SJCRH30 (cell line): ENCODE results near the gene SRRT. TPM values are rescaled to one million over a fixed set of nuclear protein-coding genes. Genes with fewer than 3 reads are reported as not detected.
A peak's percentile ranks its signal among the peaks of the same experiment; 100 is the strongest.

ENCODE experiments used
- DNase-seq, 2 experiments: peaks; one replicate each; pipeline ENCODE4 v3.0.0-alpha.2; 2015 to 2020
- H3K27ac ChIP-seq: fragments of 250-450 bp; sonication (Bioruptor Pico); 2 replicates; pipeline ENCODE4 v1.5.1; 2020; ENCODE audit warnings: mild to moderate bottlenecking, moderate library complexity
- H3K27me3 ChIP-seq: fragments of 250-450 bp; sonication (Bioruptor Pico); 2 replicates; pipeline ENCODE4 v1.5.1; 2020; ENCODE audit warnings: mild to moderate bottlenecking, moderate library complexity
- H3K36me3 ChIP-seq: fragments of 250-450 bp; sonication (Bioruptor Pico); 2 replicates; pipeline ENCODE4 v1.5.1; 2020; ENCODE audit warnings: mild to moderate bottlenecking, moderate library complexity
- H3K4me1 ChIP-seq: fragments of 250-450 bp; sonication (Bioruptor Pico); 2 replicates; pipeline ENCODE4 v1.5.1; 2020; ENCODE audit warnings: mild to moderate bottlenecking, moderate library complexity
- H3K4me3 ChIP-seq: fragments of 250-450 bp; sonication (Bioruptor Pico); 2 replicates; pipeline ENCODE4 v1.5.1; 2020; ENCODE audit warnings: mild to moderate bottlenecking, moderate library complexity
- H3K9me3 ChIP-seq: fragments of 250-450 bp; sonication (Bioruptor Pico); replicated peaks from 2 replicates; pipeline ENCODE4 v1.5.1; 2020; ENCODE audit warnings: mild to moderate bottlenecking, moderate library complexity
- total RNA-seq: library from RNA; depleted of rRNA; stranded (reverse); fragments of >200 nt; shearing (Covaris generic); gene quantifications from 2 replicates; pipeline ENCODE4 v1.2.3, GENCODE V29; 2014; rRNA removed

The SRRT gene, protein sequence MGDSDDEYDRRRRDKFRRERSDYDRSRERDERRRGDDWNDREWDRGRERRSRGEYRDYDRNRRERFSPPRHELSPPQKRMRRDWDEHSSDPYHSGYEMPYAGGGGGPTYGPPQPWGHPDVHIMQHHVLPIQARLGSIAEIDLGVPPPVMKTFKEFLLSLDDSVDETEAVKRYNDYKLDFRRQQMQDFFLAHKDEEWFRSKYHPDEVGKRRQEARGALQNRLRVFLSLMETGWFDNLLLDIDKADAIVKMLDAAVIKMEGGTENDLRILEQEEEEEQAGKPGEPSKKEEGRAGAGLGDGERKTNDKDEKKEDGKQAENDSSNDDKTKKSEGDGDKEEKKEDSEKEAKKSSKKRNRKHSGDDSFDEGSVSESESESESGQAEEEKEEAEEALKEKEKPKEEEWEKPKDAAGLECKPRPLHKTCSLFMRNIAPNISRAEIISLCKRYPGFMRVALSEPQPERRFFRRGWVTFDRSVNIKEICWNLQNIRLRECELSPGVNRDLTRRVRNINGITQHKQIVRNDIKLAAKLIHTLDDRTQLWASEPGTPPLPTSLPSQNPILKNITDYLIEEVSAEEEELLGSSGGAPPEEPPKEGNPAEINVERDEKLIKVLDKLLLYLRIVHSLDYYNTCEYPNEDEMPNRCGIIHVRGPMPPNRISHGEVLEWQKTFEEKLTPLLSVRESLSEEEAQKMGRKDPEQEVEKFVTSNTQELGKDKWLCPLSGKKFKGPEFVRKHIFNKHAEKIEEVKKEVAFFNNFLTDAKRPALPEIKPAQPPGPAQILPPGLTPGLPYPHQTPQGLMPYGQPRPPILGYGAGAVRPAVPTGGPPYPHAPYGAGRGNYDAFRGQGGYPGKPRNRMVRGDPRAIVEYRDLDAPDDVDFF
- total RNA-seq: 140 and 156 TPM in 2 replicates

DNA sequence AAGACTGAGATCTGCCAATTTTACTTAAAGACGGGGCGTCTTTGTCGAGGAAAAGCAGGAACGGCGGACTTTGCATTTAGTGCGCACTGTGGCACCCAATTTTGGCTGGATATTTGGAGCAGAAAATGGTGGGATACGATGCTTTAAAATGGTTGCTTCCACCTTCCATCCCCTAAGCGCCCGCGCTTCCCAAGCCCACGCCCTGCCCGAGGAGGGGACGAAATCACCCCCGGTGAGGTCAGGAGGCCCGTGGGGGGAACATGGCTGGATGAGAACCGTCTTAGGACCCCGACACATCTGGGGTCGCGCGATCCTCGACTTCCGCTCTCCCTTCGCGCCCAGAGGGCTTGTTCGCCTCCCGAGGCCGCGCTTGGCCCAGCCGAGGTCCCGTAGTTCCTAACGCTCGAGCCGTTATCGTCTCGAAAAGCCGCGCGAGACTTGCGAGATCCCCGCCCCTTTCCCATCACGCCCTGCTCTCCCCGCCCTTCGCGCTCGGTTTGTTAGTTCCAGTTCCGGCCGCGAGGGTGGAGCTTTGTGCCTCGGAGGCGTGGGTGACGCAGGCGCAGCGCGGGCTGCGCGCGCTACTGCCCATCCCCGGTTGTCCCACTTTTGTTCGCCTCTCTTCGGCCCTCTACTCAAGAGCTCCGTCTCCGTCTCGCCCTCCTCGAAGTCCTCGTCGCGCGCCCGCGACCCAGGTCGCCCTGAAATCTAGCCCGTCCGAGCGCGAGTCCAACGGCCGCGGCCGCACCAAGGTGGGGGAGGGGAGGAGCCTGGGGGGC is at the start of gene SRRT:
Gene SRRT (plus strand): TSS at position 527 of the 779 bp plus-strand sequence. CDS start 488 bp downstream, outside the sequence.
- DNase-seq: peak; percentile 99
- no peaks in the 10 kb centered on the region for H3K9me3 ChIP-seq
- H3K4me1 ChIP-seq: peaks cover 11% of the 10 kb centered on the region; the same call in 1 of the 2 replicates
- H3K27me3 ChIP-seq: no peaks in the 10 kb centered on the region
- H3K4me3 ChIP-seq: peak within 1 kb of the TSS; percentile 72
- peak within 1 kb of the TSS; percentile 90 for H3K27ac ChIP-seq
- peaks cover 63% of the 10 kb centered on the region for H3K36me3 ChIP-seq

GRCh38 chr7:100825215-100825671 is 49.7 kb upstream of the SRRT start:
- no peak for DNase-seq
- Histone ChIP-seq H3K27ac (no peak overlapping the region), H3K4me1 (0 out of 2 replicates have a peak, but pooled peaks cover 3% of the 10 kb centered on the region), H3K27me3 (no peaks in the 10 kb centered on the region), H3K9me3 (no peaks in the 10 kb centered on the region), H3K36me3 (peaks cover 34% of the 10 kb centered on the region), H3K4me3 (no peak overlapping the region)

- Histone ChIP-seq H3K27ac (no peak overlapping the region), H3K4me3 (peak overlapping the region; percentile 95), H3K4me1 (0 out of 2 replicates have a peak, but pooled peaks cover 3% of the 10 kb centered on the region), H3K9me3 (no peaks in the 10 kb centered on the region), H3K27me3 (no peaks in the 10 kb centered on the region), H3K36me3 (peaks cover 27% of the 10 kb centered on the region)
- DNase-seq: peak; percentile 72 to 79
Observed at GRCh38 chr7:100825751-100826513, 49.0 kb upstream of the SRRT start.

- Histone ChIP-seq H3K4me3 (peak overlapping the region; percentile 95), H3K4me1 (0 out of 2 replicates have a peak, but pooled peaks cover 3% of the 10 kb centered on the region), H3K36me3 (peaks cover 19% of the 10 kb centered on the region), H3K9me3 (no peaks in the 10 kb centered on the region), H3K27me3 (no peaks in the 10 kb centered on the region), H3K27ac (peak overlapping the region; percentile 44; the same call in 1 of the 2 replicates)
- DNase-seq: peak in 1 of 2 experiments; percentile 42
Observed at GRCh38 chr7:100826514-100827329, 48.2 kb upstream of the SRRT start.

DNA sequence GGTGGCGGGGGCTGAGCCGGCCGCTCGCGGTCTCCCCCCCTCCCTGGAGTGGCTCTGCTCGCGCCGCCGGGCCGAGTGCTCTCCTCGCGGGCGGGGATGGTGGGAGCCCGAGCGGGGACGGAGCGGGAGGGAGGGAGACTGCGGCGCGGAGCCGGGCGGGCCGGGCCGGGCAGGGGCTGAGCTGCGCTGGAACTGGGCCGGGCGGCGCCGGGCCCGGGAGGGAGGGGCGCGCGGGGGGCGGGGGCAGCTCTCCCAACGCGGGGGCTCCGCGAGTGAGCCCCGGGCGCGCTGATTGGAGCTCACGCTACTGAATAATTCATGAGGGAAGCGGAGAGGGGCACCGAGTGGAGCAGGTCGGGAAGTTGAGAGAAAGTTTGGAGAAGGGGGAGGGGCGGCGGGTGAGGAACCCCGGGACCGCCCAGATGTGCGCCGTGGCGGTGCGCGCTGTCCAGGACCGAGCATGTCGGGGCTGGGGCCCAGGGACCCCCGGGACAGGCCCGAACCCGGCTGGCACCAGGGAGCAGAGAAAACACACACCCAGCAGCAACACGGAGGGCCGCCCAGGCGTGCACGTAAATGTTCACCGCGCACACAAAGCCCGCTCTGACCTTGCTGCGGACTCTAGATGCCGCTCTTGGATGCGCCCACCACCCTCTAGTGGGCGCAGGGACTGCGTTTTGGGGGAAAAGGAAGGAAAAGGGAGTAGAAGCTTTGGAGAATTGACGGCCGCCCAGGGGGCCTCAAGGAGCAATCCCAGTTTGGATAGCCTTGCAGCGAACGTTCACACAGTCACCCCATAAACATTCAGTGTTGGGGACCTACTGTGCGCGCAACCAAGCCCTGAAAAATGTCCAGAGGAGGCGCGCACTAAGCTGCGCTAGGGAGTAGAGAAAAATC is 47.3 kb upstream of the SRRT start, which contains the start of gene EPHB4:
Gene EPHB4 (minus strand): TSS at position 194 of the 897 bp plus-strand sequence. CDS start 493 bp downstream, outside the sequence.
- Histone ChIP-seq H3K27me3 (no peaks in the 10 kb centered on the region; the same call in 1 of the 2 replicates), H3K9me3 (no peaks in the 10 kb centered on the region), H3K36me3 (peaks cover 10% of the 10 kb centered on the region), H3K4me3 (peak within 1 kb of the TSS; percentile 95), H3K4me1 (0 out of 2 replicates have a peak, but pooled peaks cover 3% of the 10 kb centered on the region), H3K27ac (peak within 1 kb of the TSS; percentile 44; the same call in 1 of the 2 replicates)
- DNase-seq: peak; percentile 94 to 97

GRCh38 chr7:100829150-100829716 is 45.7 kb upstream of the SRRT start:
- no peak for DNase-seq
- Histone ChIP-seq H3K9me3 (no peaks in the 10 kb centered on the region), H3K27me3 (no peaks in the 10 kb centered on the region; the same call in 1 of the 2 replicates), H3K36me3 (no peaks in the 10 kb centered on the region; the same call in 1 of the 2 replicates), H3K27ac (no peak overlapping the region), H3K4me1 (0 out of 2 replicates have a peak, but pooled peaks cover 3% of the 10 kb centered on the region), H3K4me3 (no peak overlapping the region)

DNA sequence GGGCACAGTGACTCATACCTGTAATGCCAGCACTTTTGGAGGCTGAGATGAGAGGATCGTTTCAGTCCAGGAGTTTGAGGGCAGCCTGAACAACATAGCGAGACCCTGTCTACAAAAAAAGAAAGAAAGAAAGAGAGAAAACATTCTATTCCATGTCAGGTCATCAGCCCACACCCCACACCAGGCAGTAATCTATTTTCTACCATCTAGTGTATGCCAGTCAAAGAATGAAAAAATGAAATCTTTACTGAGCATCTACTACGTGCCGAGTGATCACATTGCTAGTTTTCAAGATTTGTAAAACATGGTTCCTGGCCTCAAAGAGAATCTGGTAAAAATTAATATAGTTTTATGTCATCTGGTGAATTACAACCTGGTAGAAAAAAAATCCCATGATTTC is 44.5 kb upstream of the SRRT start:
- Histone ChIP-seq H3K4me3 (no peak overlapping the region), H3K4me1 (0 out of 2 replicates have a peak, but pooled peaks cover 3% of the 10 kb centered on the region), H3K36me3 (no peaks in the 10 kb centered on the region), H3K27ac (no peak overlapping the region), H3K27me3 (no peaks in the 10 kb centered on the region; the same call in 1 of the 2 replicates), H3K9me3 (no peaks in the 10 kb centered on the region)
- DNase-seq: no peak

DNA sequence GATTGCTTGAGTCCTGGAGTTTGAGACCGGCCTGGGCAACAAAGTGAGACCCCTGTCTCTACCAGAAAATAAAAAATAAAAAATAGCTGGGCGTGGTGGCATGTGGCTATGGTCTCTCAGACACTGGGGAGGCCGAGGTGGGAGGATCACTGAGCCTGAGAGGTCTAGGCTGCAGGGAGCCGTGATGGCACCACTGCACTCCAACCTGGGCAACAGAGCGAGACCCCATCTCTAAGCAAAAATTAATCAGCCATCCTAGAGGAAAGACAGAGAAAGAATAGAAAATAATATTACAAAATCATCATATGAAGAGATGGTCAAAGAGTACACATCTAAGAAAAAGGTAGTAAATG is 42.6 kb upstream of the SRRT start:
- Histone ChIP-seq H3K4me1 (peaks cover 7% of the 10 kb centered on the region), H3K9me3 (no peaks in the 10 kb centered on the region), H3K27ac (no peak overlapping the region), H3K4me3 (no peak overlapping the region), H3K36me3 (no peaks in the 10 kb centered on the region), H3K27me3 (no peaks in the 10 kb centered on the region; the same call in 1 of the 2 replicates)
- DNase-seq: no peak

DNA sequence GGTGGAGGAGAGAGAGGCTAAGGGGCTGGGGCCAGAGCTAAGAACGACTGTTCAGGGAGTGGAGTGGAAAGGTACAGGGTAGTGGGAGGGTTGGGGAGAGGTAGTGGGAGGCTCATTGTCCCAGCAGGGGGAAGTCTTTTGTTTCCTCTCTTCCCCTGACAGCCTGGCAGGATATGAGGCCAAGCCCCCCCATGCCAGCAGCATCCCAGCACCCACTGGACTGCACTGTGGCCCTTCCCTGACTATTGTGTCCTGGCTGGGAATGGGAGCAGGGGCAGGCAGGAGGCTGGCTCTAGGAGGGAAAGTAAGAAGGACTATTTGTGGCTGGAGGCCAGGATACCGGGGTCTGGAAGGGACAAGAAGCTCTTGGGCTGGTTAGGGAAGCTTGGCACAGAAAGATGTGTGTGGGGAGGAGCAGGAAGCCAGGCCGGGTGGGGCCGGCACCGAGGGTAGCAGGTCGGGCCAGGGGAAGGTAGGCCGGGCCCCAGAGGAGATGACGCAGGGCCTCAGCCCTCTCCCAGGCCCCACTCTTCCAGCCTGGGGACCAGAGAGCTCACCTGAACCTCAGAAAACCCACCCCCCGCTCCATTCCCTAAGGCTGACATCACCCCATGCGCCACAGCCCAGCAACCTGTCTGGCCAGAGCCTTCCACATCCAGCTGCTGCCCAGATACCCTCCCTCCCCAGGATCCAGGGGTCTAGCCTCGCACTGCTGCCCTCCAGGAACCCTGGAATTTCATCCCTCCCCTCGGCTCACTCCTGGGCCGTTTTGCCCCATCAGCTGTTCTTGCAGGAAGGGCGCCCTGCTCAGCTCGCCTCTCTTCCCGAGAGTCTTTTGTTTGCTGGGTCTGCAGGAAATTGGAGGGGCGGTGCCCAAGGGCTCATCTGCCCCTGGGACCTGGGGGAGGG is 38.7 kb upstream of the SRRT start:
- peak; percentile 79 to 80 for DNase-seq
- H3K27me3 ChIP-seq: no peaks in the 10 kb centered on the region; the same call in 1 of the 2 replicates
- H3K27ac ChIP-seq: peak overlapping the region; percentile 21; the same call in 1 of the 2 replicates
- H3K4me3 ChIP-seq: peak overlapping the region; percentile 34
- peaks cover 7% of the 10 kb centered on the region for H3K4me1 ChIP-seq
- no peaks in the 10 kb centered on the region for H3K36me3 ChIP-seq
- no peaks in the 10 kb centered on the region for H3K9me3 ChIP-seq

GRCh38 chr7:100836812-100837098 is 38.1 kb upstream of the SRRT start:
- Histone ChIP-seq H3K36me3 (no peaks in the 10 kb centered on the region), H3K4me3 (peak overlapping the region; percentile 41), H3K27ac (peak overlapping the region; percentile 60), H3K27me3 (no peaks in the 10 kb centered on the region; the same call in 1 of the 2 replicates), H3K4me1 (peaks cover 7% of the 10 kb centered on the region), H3K9me3 (no peaks in the 10 kb centered on the region)
- DNase-seq: no peak
